Central memory CD4-positive, alpha-beta T cell (primary cell): Measurements from ENCODE around the gene OR12D3.
"Not testable (repeated sequence)": the region's sequence is repeated elsewhere in the genome, so short reads cannot be mapped to it uniquely, and the experiment has no call there.

Experiments
- DNase-seq: peaks from one replicate; pipeline ENCODE4 v3.0.0; 2022
- total RNA-seq, 3 experiments: gene quantifications; one replicate each; lab custom pipeline; 2026; lab: John Stamatoyannopoulos, UW

OR12D3 gene
- total RNA-seq, result 0 reads per million in 3 experiments

GRCh38 chr6:29375191-29375590 lies at the start of gene OR12D3:
Gene OR12D3, minus strand, starts transcription at chr6:29375291. Its CDS starts 4 bp downstream, at chr6:29375287.
- DNase-seq, result no peak

- no peak for DNase-seq
Measured at GRCh38 chr6:29424575-29424974, 49.5 kb upstream of the OR12D3 start.

- no peak for DNase-seq
Measured at GRCh38 chr6:29424168-29424567, 49.1 kb upstream of the OR12D3 start.

GRCh38 chr6:29419516-29419915 lies 44.4 kb upstream of the OR12D3 start:
- no peak for DNase-seq

- no peak for DNase-seq
Measured at GRCh38 chr6:29414588-29414987, 39.5 kb upstream of the OR12D3 start, which contains the start of gene OR12D1. Gene OR12D1, plus strand, starts transcription at chr6:29414928.

- DNase-seq, result no peak
Measured at GRCh38 chr6:29403801-29404200, 28.7 kb upstream of the OR12D3 start.

GRCh38 chr6:29399525-29399924 lies 24.4 kb upstream of the OR12D3 start:
- DNase-seq, result no peak

GRCh38 chr6:29395331-29395730 lies 20.2 kb upstream of the OR12D3 start, which contains the start of gene OR12D2:
Gene OR12D2, plus strand, starts transcription at chr6:29395631. Its CDS starts 1,069 bp downstream, at chr6:29396700.
- no peak for DNase-seq

GRCh38 chr6:29388533-29388932 lies 13.4 kb upstream of the OR12D3 start:
- DNase-seq, result no peak

- no peak for DNase-seq
Measured at GRCh38 chr6:29376003-29376402, 912 bp upstream of the OR12D3 start.

GRCh38 chr6:29368765-29369164 lies 6.3 kb downstream of the OR12D3 start, which contains the start of gene OR5V1:
Gene OR5V1, minus strand, starts transcription at chr6:29368865. Its CDS starts 12,670 bp downstream, at chr6:29356195.
- no peak for DNase-seq

- DNase-seq, result no peak
Measured at GRCh38 chr6:29355603-29356002, 19.5 kb downstream of the OR12D3 start.

- DNase-seq, result no peak
Measured at GRCh38 chr6:29354980-29355379, 20.1 kb downstream of the OR12D3 start.

- not testable (repeated sequence) for DNase-seq
Measured at GRCh38 chr6:29349348-29349747, 25.7 kb downstream of the OR12D3 start.

- DNase-seq, result no peak
Measured at GRCh38 chr6:29345380-29345779, 29.7 kb downstream of the OR12D3 start.

- DNase-seq, result no peak
Measured at GRCh38 chr6:29336269-29336668, 38.8 kb downstream of the OR12D3 start.

GRCh38 chr6:29332676-29333075 lies 42.4 kb downstream of the OR12D3 start:
- DNase-seq, result no peak

- DNase-seq, result no peak
Measured at GRCh38 chr6:29325777-29326176, 49.3 kb downstream of the OR12D3 start.
